H1 (cell line): Measurements from ENCODE around the gene FRMD4A.

ENCODE experiments used
- ATF3 ChIP-seq: IDR thresholded peaks from 2 replicates; pipeline ENCODE4 v1.6.1; 2011; ENCODE audit warnings: low read depth, mild to moderate bottlenecking, low read length; ENCODE audit not compliant: insufficient read depth
- CTCF ChIP-seq, 3 experiments: IDR thresholded peaks; 1 replicate in 2 of 3; 2 replicates in 1 of 3; pipeline versions ENCODE4 v1.5.1 to v1.6.1; 2011; ENCODE audit warnings: low read length in 3 of 3, mild to moderate bottlenecking in 3 of 3, inconsistent platforms in 2 of 3, low read depth in 1 of 3, moderate library complexity in 1 of 3; ENCODE audit not compliant: insufficient read depth in 1 of 3; ENCODE audit errors: control extremely low read depth in 1 of 3
- EP300 ChIP-seq, 2 experiments: IDR thresholded peaks; 1 replicate in 1 of 2; 2 replicates in 1 of 2; pipeline ENCODE4 v1.6.1; 2011 to 2012; ENCODE audit warnings: low read depth in 2 of 2, low read length in 2 of 2, mild to moderate bottlenecking in 2 of 2, borderline replicate concordance in 1 of 2, inconsistent platforms in 1 of 2, moderate library complexity in 1 of 2
- HDAC2 ChIP-seq, 2 experiments: fragments of 300-600 bp in 1 of 2; sonication (generic) in 1 of 2; IDR thresholded peaks; 2 replicates each; pipeline ENCODE4 v1.6.1; 2011 to 2012; ENCODE audit warnings: low read depth in 2 of 2, low read length in 2 of 2, mild to moderate bottlenecking in 2 of 2, moderate library complexity in 2 of 2, borderline replicate concordance in 1 of 2, inconsistent platforms in 1 of 2
- POLR2A ChIP-seq, 2 experiments: IDR thresholded peaks; 1 replicate in 1 of 2; 2 replicates in 1 of 2; pipeline ENCODE4 v1.6.1; 2011; ENCODE audit warnings: low read depth in 2 of 2, low read length in 2 of 2, mild to moderate bottlenecking in 2 of 2; ENCODE audit errors: control extremely low read depth in 1 of 2
- RFX5 ChIP-seq: IDR thresholded peaks from 2 replicates; pipeline ENCODE4 v1.6.1; 2011; ENCODE audit warnings: low read depth, low read length, improper control_type of control experiment, borderline replicate concordance
- ZNF274 ChIP-seq: IDR thresholded peaks from 2 replicates; pipeline ENCODE4 v1.7.0; 2012; ENCODE audit warnings: low read length, borderline replicate concordance; ENCODE audit errors: extremely low read depth

- no peak for TF ChIP-seq HDAC2 (IDR thresholded peaks at IDR 0.05; ENCODE audit: borderline replicate concordance in 1 of 2, low read depth in 2 of 2, low read length in 2 of 2)
- TF ChIP-seq ATF3 = no peak
- no peak for TF ChIP-seq CTCF (IDR thresholded peaks at IDR 0.05; ENCODE audit: control extremely low read depth in 1 of 3, insufficient read depth in 1 of 3, low read depth in 1 of 3, low read length in 3 of 3)
- no peak for TF ChIP-seq POLR2A (IDR thresholded peaks at IDR 0.05; ENCODE audit: control extremely low read depth in 1 of 2, low read depth in 2 of 2, low read length in 2 of 2)
- no peak for TF ChIP-seq RFX5
- no peak for TF ChIP-seq EP300 (IDR thresholded peaks at IDR 0.05; ENCODE audit: borderline replicate concordance in 1 of 2, low read depth in 2 of 2, low read length in 2 of 2)
- no peak for TF ChIP-seq ZNF274
Measured at GRCh38 chr10:14355750-14356149, 25.0 kb upstream of the FRMD4A start.
